ENCODE results near the gene ITLN1. TPM values are rescaled to one million over a fixed set of nuclear protein-coding genes. Genes with fewer than 3 reads are reported as not detected.
"Not testable (repeated sequence)": the region's sequence is repeated elsewhere in the genome, so short reads cannot be mapped to it uniquely, and the experiment has no call there.

The ITLN1 gene
- total and polyA plus RNA-seq, 2 donors (not counting 3 experiments of a cell fraction or from before 2014, with no cell fraction given): 0.12 TPM; not detected in 1

GRCh38 chr1:160901768-160902167, 16.8 kb upstream of the ITLN1 start:
- no peak overlapping the region for H3K9ac ChIP-seq (replicated peaks; ENCODE audit: extremely low read depth, insufficient read depth, low read length)
- no peaks in the 10 kb centered on the region for H4K20me1 ChIP-seq (replicated peaks; ENCODE audit: control insufficient read depth, extremely low read depth, insufficient read depth, low read length)
- FAIRE-seq (no peak), DNase-seq (ENCODE audit: low read depth, low spot score) (no peak)
- no peaks in the 10 kb centered on the region for H3K4me1 ChIP-seq (ENCODE audit: control insufficient read depth, extremely low read depth, insufficient read depth, low read length)
- intact Hi-C loops (cut with micrococcal nuclease): no loop called here
- H3K9me1 ChIP-seq (replicated peaks; ENCODE audit: control insufficient read depth, extremely low read depth, insufficient read depth, low read length): no peaks in the 10 kb centered on the region
- H3K27ac ChIP-seq (ENCODE audit: insufficient read depth, low read depth, low read length): no peak overlapping the region
- ChIA-PET POLR2A (no interaction called here), CTCF (no interaction called here)
- dilution Hi-C loops (cut with MboI; ENCODE audit: extremely low pct_ligation_motif_present, low sequenced_read_pairs): no loop called here
- H3K27me3 ChIP-seq (ENCODE audit: control insufficient read depth in 2 of 2, insufficient read depth in 2 of 2, low read length in 2 of 2): no peaks in the 10 kb centered on the region
- H2AFZ ChIP-seq (ENCODE audit: low read depth, low read length): no peak overlapping the region
- no peaks in the 10 kb centered on the region for H3K9me3 ChIP-seq (replicated peaks; ENCODE audit: control insufficient read depth, insufficient read depth, low read length)
- no peak overlapping the region for H3K4me2 ChIP-seq (ENCODE audit: insufficient read depth, low read length)
- H3K36me3 ChIP-seq (ENCODE audit: control insufficient read depth in 2 of 2, extremely low read depth in 1 of 2, insufficient read depth in 2 of 2, low read length in 2 of 2): no peaks in the 10 kb centered on the region
- no peak overlapping the region for H3K4me3 ChIP-seq (replicated peaks in 1 of 3; ENCODE audit: insufficient read depth in 1 of 3, low read depth in 1 of 3, low read length in 3 of 3)
- no TSS peak for BruUV-seq (replicated peaks)
- TF ChIP-seq JUN (IDR thresholded peaks at IDR 0.05; ENCODE audit: borderline replicate concordance, insufficient read depth, insufficient read length, low read depth) (no peak), POLR2AphosphoS5 (IDR thresholded peaks at IDR 0.05; ENCODE audit: insufficient read depth, low read depth, low read length) (no peak), CTCF (IDR thresholded peaks at IDR 0.05; ENCODE audit: extremely low read depth in 1 of 2, insufficient read depth in 1 of 2, low read depth in 1 of 2, low read length in 2 of 2) (no peak)
- H3K79me2 ChIP-seq (ENCODE audit: control insufficient read depth, insufficient read depth, low read length): no peaks in the 10 kb centered on the region

- H3K9me3 ChIP-seq (replicated peaks; ENCODE audit: control insufficient read depth, insufficient read depth, low read length); H3K4me2 ChIP-seq (ENCODE audit: insufficient read depth, low read length); H3K9ac ChIP-seq (replicated peaks; ENCODE audit: extremely low read depth, insufficient read depth, low read length); intact Hi-C loops (cut with micrococcal nuclease); H3K4me1 ChIP-seq (ENCODE audit: control insufficient read depth, extremely low read depth, insufficient read depth, low read length); H2AFZ ChIP-seq (ENCODE audit: low read depth, low read length); BruUV-seq (replicated peaks); DNase-seq (ENCODE audit: low read depth, low spot score); H3K27ac ChIP-seq (ENCODE audit: insufficient read depth, low read depth, low read length); H4K20me1 ChIP-seq (replicated peaks; ENCODE audit: control insufficient read depth, extremely low read depth, insufficient read depth, low read length); H3K27me3 ChIP-seq (ENCODE audit: control insufficient read depth in 2 of 2, insufficient read depth in 2 of 2, low read length in 2 of 2); POLR2A ChIA-PET; H3K9me1 ChIP-seq (replicated peaks; ENCODE audit: control insufficient read depth, extremely low read depth, insufficient read depth, low read length); H3K36me3 ChIP-seq (ENCODE audit: control insufficient read depth in 2 of 2, extremely low read depth in 1 of 2, insufficient read depth in 2 of 2, low read length in 2 of 2); dilution Hi-C loops (cut with MboI; ENCODE audit: extremely low pct_ligation_motif_present, low sequenced_read_pairs); CTCF ChIA-PET; FAIRE-seq; H3K79me2 ChIP-seq (ENCODE audit: control insufficient read depth, insufficient read depth, low read length); H3K4me3 ChIP-seq (replicated peaks in 1 of 3; ENCODE audit: insufficient read depth in 1 of 3, low read depth in 1 of 3, low read length in 3 of 3): not testable (repeated sequence)
Observed at GRCh38 chr1:160900683-160901082, 15.7 kb upstream of the ITLN1 start.

- dilution Hi-C loops (cut with MboI; ENCODE audit: extremely low pct_ligation_motif_present, low sequenced_read_pairs); H3K9me1 ChIP-seq (replicated peaks; ENCODE audit: control insufficient read depth, extremely low read depth, insufficient read depth, low read length); H3K36me3 ChIP-seq (ENCODE audit: control insufficient read depth in 2 of 2, extremely low read depth in 1 of 2, insufficient read depth in 2 of 2, low read length in 2 of 2); intact Hi-C loops (cut with micrococcal nuclease); H3K27me3 ChIP-seq (ENCODE audit: control insufficient read depth in 2 of 2, insufficient read depth in 2 of 2, low read length in 2 of 2); H3K9ac ChIP-seq (replicated peaks; ENCODE audit: extremely low read depth, insufficient read depth, low read length); POLR2A ChIA-PET; DNase-seq (ENCODE audit: low read depth, low spot score); H3K9me3 ChIP-seq (replicated peaks; ENCODE audit: control insufficient read depth, insufficient read depth, low read length); H3K27ac ChIP-seq (ENCODE audit: insufficient read depth, low read depth, low read length); H3K79me2 ChIP-seq (ENCODE audit: control insufficient read depth, insufficient read depth, low read length); BruUV-seq (replicated peaks); H2AFZ ChIP-seq (ENCODE audit: low read depth, low read length); H3K4me2 ChIP-seq (ENCODE audit: insufficient read depth, low read length); H3K4me3 ChIP-seq (replicated peaks in 1 of 3; ENCODE audit: insufficient read depth in 1 of 3, low read depth in 1 of 3, low read length in 3 of 3); H4K20me1 ChIP-seq (replicated peaks; ENCODE audit: control insufficient read depth, extremely low read depth, insufficient read depth, low read length); FAIRE-seq; H3K4me1 ChIP-seq (ENCODE audit: control insufficient read depth, extremely low read depth, insufficient read depth, low read length); CTCF ChIA-PET: not testable (repeated sequence)
Observed at GRCh38 chr1:160894368-160895135, 9.6 kb upstream of the ITLN1 start.
